NCI-H526 treated with DMSO at 0.1 percent for 48 hours (cell line): ENCODE results near the gene OR7C1.
"Not testable (repeated sequence)": the region's sequence is repeated elsewhere in the genome, so short reads cannot be mapped to it uniquely, and the experiment has no call there.

ENCODE experiments used
- DNase-seq: peaks from one replicate; lab custom pipeline; 2025; lab: John Stamatoyannopoulos, UW

OR7C1 gene

DNA sequence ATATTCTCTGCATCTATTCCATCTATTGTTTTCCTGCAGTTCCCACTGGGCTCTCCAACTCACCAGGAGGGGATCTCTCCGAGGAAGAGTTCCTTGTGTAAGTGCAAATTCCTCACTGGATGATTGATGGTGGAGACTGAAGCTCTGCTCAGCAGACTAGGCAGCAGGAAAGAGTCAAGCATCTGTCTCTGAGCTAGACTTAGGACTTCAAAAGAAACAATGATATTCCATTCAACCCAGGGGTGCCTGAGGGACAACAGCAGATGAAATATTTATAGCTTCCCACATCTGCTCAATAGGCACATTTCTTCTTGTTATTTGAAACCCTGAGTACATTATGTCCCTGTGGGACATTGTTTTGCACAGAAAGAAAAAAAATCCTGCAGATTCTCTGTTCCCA lies at the start of gene OR7C1, which contains the start of gene OR7A5:
Gene OR7C1 (minus strand): TSS at position 175 of the 400 bp plus-strand sequence. CDS start 35,049 bp downstream, outside the sequence.
Gene OR7A5 (minus strand): TSS at position 175 of the 400 bp plus-strand sequence. CDS start 6,944 bp downstream, outside the sequence.
- no peak for DNase-seq

DNA sequence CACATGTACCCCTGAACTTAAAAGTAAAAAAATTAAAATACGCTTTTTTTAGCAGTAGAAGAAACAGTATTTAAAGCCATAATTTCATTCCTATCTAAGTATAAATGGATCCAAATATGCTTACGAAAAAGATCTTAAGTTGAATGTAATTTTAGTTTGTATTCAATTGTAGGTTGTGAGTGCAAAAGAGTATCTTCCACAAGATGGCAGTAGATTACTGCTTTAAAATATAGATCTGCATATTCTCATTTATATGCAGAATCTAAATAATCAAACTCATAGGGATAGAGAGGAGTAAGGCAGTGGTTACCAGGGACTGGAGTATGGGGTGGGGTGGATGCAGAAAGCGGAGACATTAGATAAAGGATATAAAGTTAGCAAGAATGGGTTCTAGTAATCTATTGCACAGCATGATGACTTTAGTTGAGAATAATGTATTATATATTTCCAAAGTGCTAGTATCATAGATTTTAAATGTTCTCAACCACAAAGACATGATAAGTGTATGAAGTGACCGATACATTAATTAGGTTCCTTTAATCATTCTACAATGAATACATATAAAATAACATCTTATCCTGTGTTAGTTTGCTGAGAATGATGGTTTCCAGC lies 36.7 kb upstream of the OR7C1 start:
- peak; percentile 5 for DNase-seq

DNA sequence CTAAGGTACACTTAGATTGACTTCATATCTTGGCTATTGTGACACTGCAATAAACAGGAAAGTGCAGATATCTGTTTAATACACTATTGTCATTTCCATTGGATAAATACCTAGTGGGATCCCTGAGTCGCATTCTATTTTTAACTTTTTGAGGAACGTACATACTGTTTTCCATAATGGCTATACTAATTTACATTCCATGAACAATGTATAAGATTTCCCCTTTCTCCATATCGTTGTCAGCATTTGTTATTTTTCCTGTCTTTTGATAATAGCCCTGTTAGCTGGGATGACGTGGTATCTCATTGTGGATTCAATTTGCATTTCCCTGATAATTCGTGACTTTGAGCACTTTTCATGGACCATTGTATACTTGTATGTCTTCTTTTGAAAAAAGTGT lies 33.5 kb upstream of the OR7C1 start:
- no peak for DNase-seq

DNA sequence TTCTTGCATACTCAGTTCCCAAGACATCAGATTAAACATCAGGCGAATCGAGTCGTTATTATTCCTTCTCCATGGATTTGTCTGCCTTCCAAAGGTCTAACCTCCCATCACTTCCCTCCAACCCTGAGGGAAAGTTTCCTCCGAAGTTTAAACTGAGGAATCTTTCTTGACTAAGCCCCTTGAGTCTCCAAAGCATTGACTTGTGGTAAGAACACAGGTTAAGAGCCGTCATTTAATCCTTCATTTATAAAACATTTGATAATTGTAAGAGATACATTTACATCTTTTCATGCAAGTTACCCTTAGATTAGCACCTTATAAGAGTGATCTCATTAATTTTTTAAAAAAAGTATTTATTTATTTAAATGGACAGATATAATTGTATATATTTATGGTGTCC lies 13.8 kb upstream of the OR7C1 start, which contains the start of gene OR7A10:
Gene OR7A10 (minus strand): TSS at position 101 of the 400 bp plus-strand sequence. CDS start 7,045 bp downstream, outside the sequence.
- DNase-seq = no peak

GRCh38 chr19:14843578-14843977 lies 8.6 kb upstream of the OR7C1 start:
- DNase-seq = no peak

DNA sequence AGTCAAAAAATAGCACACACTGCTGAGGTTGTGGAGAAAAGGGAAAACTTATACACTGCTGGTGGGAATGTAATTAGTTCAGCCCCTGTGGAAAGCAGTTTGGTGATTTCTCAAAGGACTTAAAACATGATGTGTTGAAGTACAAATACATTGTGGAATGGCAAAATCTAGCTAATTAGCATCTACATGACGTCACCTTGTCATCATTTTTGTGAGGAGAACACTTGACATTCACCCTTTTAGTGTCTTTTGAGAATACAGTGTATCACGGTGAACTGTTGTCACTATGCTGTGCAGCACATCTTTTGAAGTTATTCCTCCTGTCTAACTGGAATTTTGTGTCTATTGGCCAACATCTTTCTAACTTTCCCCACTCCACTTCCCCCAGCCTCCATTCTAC lies 8.2 kb upstream of the OR7C1 start:
- no peak for DNase-seq

DNA sequence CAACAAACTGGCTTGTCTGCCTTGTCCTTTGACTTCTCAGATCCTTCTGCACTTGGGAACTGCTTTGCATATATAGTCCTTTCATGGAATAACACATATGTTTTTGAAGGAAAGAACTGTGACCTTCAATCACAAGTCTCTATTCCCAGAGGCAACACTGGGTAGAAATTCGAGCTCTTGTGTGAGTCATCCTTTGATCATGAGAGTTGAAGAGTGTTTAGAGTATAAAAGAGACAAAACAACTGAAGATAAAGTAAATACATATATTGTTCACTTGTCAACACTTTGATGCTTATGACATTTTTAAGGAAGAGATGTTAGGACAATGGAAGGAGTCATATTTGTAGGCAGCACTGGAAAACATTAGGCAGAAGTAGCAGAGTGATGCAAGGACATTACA lies 5.2 kb upstream of the OR7C1 start:
- DNase-seq = no peak

- no peak for DNase-seq
Measured at GRCh38 chr19:14837391-14837790, 2.4 kb upstream of the OR7C1 start.

DNA sequence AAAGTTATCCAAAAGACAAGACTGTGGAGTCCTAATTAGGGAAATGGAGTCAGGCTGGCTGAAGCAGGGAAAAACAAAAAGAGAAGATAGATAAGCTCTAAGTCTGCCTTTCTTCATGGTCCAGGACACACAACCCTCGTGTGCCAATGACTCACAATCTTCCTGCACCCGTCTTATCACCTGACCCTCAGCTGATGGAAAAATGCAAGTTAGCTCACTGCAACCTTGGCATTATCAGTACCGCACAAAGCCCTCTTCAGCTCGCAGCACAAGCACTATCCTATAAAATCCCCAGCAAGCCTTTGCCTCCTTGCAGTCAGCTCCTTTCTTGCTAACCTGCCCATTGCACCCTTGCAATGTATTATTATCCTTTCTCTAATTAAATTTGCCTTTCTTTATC lies 4.3 kb downstream of the OR7C1 start:
- DNase-seq = no peak

- DNase-seq = no peak
Measured at GRCh38 chr19:14826006-14826405, 9.0 kb downstream of the OR7C1 start.

DNA sequence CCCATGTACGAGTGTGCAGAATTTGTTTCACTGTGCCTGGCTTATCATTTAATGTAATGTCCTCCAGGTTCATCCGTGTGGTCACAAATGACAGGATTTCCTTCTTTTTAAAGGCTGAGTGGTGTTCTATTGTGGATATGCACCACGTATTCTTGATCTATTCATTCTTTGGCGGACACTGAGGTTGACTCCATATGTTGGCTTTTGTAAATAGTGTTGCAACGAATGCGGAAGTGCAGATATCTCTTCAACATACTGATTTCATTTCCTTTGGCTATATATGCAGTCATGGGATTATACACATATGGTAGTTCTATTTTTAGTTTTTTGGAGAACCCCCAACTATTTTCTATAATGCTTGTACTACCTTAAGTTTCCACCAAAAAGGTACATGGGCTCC lies 13.0 kb downstream of the OR7C1 start:
- DNase-seq = no peak

DNA sequence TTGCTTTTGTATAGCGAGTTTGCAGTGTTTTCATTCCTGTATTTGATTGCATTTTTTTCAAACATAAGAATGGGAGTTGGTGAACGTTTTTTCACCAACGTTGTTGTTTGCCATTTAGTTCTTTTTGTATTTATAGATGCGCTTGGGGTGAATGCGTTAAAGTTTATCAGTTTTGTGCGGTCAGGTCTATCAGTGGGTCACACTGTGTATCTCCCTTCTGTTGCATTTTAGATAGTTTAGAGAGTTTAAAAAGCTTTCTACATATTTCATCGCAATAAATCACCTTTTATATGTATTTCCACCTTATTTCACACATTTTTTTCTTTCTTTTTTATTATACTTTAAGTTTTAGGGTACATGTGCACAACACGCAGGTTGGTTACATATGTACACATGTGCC lies 16.4 kb downstream of the OR7C1 start:
- no peak for DNase-seq

- DNase-seq = no peak
Measured at GRCh38 chr19:14817052-14817451, 17.9 kb downstream of the OR7C1 start.

DNA sequence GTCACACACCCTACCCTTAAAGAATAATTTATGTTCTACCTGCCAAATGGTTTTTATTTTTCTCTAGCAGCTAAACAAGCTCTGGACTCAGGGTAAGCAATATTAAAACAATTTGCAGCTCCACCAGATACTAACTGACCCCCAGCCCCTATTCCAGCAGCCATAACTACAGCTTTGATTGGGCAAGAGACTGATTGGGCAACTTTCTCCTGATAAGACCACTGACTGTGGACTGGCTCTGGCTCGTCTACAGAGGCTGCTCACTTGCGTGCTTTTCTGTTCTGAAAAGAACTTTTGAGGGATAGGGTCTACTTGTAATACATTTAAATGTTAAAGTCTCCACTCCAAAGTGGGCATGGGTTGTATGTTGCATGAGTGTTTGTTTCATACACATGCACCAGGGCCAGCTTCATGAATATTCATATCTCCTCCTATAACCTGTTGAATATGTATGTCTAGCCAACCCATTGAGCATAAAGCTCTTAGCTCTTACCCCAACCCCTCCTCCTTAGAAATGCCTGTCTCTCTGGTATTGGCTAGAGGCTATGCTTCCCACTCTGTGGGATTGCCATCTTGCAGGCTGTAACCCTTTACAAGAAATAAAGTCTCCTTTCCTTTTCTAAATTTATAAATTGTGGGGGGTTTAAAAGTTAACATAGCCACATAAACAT lies 19.9 kb downstream of the OR7C1 start:
- no peak for DNase-seq

DNA sequence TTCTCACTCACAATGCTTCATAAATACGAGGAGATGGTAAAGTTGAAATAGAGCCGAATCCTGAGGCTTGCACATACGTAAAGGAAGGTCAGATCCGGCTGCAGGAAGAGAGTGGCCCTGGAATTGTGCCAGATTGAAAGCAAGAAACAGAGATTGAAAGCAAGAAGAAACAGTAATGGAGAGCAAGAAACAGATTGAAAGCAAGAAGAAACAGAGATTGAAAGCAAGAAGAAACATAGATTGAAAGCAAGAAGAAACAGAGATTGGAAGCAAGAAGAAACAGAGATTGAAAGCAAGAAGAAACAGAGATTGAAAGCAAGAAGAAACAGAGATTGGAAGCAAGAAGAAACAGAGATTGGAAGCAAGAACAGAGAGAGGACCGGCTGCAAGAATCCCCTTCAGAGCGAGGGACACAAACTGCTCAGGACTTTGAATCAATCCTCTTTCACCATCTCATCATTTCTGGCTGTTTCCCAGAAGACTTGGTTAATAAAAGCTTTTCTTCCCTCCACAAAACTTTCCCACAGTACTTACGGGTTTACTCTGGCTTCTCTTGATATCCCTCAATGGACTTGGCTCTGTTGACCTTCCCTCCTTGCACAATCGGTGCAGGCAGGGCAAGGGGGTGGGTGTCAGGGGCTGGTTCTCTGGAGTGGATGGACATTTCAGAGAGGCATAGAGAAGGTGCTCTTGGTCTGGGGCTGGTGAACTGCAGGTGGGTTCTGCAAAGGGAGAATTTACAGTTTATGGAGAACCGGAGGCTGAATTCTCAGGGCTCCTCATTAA lies 25.5 kb downstream of the OR7C1 start:
- DNase-seq = no peak

DNA sequence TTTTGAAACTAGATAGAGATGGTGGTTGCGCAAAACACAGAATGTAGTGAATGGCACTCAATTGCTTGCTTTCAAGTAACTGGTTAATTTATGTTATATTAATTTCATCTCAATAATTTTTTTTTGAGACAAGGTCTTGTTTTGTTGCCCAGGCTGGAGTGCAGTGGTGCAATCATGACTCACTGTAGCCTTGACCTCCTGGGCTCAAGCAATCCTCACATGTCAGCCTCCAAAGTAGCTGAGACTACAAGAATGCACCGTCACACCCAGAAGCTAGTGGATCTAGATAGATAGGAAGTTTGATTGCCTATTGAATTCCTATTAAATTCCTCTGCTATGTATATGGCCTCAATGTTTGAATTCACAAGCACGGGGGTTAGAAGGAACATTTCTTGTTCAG lies 30.2 kb downstream of the OR7C1 start:
- DNase-seq = no peak

GRCh38 chr19:14798760-14799159 lies 36.2 kb downstream of the OR7C1 start:
- DNase-seq = no peak

DNA sequence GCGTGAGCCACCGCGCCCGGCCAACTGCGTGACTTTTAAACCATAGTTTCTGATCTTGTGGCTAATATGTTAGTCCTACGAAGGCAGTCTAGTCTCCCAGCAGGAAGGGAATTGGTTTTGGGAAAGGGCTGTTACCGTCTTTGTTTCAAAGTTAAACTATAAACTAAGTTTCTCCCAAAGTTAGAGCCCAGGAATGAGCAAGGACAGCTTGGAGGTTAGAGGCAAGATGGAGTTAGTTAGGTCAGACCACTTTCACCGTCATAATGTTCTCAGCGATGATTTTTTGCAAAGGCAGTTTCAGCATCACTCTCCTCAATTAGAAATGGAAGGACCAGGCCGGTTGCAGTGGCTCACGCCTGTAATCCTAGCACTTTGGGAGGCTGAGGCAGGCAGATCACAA lies 39.0 kb downstream of the OR7C1 start:
- no peak for DNase-seq

- no peak for DNase-seq
Measured at GRCh38 chr19:14795078-14795721, 39.8 kb downstream of the OR7C1 start.

DNA sequence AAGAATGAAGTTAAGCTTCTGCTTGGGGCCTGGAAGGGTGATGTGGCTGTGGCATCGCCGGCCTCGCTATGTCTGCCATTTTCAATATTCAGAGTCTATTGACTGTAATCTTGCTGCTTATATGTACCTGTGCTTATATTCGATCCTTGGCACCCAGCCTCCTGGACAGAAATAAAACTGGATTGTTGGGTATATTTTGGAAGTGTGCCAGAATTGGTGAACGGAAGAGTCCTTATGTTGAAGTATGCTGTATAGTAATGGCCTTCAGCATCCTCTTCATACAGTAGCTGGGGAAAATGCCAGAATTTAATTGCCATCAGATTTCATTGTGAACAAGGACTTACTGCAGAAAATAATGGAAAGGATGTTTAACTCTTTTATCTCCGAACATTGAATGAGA lies 42.7 kb downstream of the OR7C1 start:
- not testable (repeated sequence) for DNase-seq

- DNase-seq = no peak
Measured at GRCh38 chr19:14786421-14786851, 48.5 kb downstream of the OR7C1 start.

DNA sequence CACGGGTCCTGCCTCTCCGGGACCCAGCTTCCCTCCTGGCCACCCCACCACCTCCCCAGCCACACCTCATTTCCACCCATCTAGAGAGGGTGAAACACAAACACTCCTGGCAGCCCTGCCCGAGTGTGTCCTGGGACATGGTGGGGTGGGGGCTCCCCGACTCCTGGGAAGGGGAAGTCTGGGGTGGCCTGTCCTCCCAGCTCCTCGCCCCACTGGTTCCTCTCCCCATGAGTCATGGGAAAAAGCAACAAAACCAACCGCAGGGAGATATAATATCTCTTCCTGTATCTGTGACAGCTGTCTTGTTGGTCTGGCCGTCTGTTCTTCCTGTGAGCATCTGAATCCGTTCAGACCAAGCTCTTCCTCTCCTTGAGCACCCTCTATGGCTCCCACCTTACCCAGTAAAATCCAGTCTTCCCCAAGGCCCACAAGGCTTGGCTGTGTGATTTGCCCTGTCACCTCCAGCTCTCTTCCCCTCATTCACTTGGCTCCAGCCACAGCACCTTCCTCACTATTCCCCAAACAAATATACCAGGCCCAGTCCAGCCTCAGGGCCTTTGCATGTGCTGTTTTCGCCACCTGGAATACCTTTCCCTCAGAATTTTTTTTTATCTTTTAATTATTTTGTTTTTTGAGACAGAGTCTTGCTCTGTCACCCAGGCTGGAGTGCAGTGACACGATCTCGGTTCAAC lies 49.7 kb downstream of the OR7C1 start:
- not testable (repeated sequence) for DNase-seq
